HL-60 (cell line): Measurements from ENCODE around the gene WDFY1.

Source experiments
- DNase-seq, 2 experiments: peaks; one replicate each; pipeline ENCODE4 v3.0.0-alpha.2; 2010 to 2020; ENCODE audit warnings: low read depth in 1 of 2, low spot score in 1 of 2
- H3K27ac ChIP-seq: fragments of 250-450 bp; sonication (Bioruptor Pico); replicated peaks from 2 replicates; pipeline ENCODE4 v1.5.1; 2020; ENCODE audit warnings: mild to moderate bottlenecking, moderate library complexity
- H3K27me3 ChIP-seq: fragments of 250-450 bp; sonication (Bioruptor Pico); 2 replicates; pipeline ENCODE4 v1.5.1; 2021; ENCODE audit warnings: mild to moderate bottlenecking, moderate library complexity; ENCODE audit not compliant: insufficient read depth, poor library complexity, severe bottlenecking
- H3K4me3 ChIP-seq: replicated peaks from 2 replicates; pipeline ENCODE4 v1.5.1; 2011; ENCODE audit warnings: mild to moderate bottlenecking, control low read depth, low read length; ENCODE audit not compliant: insufficient read depth
- GABPA ChIP-seq: IDR thresholded peaks from 2 replicates; pipeline ENCODE4 v1.6.1; 2012; ENCODE audit warnings: low read depth
- POLR2AphosphoS5 ChIP-seq: IDR thresholded peaks from 2 replicates; pipeline ENCODE4 v1.6.1; 2012; ENCODE audit warnings: low read depth
- SPI1 ChIP-seq: IDR thresholded peaks from 2 replicates; pipeline ENCODE4 v1.6.1; 2012; ENCODE audit warnings: low read depth, mild to moderate bottlenecking, borderline replicate concordance
- TF ChIP-seq, protein P1 (sequence below): IDR thresholded peaks from 2 replicates; pipeline ENCODE4 v1.6.1; 2012; ENCODE audit warnings: low read depth; ENCODE audit not compliant: insufficient replicate concordance
- TF ChIP-seq, protein P2 (sequence below): IDR thresholded peaks from one replicate; pipeline ENCODE4 v1.5.1; 2011; ENCODE audit warnings: low read length, control low read depth, inconsistent platforms; ENCODE audit not compliant: insufficient read depth

The WDFY1 gene

DNA sequence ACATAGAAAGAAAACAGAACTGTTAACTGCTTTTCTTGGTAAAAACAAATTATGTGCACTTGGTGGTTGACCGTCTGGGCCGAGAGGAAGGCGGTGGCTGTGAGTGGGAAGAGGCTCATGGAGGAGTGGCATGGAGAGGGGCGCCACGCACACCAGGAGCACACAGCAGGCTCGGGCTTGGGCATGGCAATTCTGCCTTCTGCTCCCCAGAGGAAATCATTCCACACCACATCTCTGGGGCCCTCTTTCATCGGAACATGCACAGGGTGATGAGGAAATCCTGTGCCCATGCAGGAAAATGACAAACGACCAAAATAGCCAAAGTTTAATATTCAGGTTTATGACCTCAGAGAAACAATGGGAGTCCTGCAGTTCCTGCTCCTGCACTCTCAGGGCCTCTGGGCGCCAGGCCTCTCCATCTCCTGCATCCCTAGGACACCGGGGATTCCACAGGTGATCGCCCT is 26.4 kb downstream of the WDFY1 start:
- peak in 1 of 2 experiments; percentile 34 for DNase-seq
- H3K27me3 ChIP-seq = no peaks in the 10 kb centered on the region
- H3K27ac ChIP-seq = peak overlapping the region; percentile 62
- no peak overlapping the region for H3K4me3 ChIP-seq
- TF ChIP-seq, protein P1, sequence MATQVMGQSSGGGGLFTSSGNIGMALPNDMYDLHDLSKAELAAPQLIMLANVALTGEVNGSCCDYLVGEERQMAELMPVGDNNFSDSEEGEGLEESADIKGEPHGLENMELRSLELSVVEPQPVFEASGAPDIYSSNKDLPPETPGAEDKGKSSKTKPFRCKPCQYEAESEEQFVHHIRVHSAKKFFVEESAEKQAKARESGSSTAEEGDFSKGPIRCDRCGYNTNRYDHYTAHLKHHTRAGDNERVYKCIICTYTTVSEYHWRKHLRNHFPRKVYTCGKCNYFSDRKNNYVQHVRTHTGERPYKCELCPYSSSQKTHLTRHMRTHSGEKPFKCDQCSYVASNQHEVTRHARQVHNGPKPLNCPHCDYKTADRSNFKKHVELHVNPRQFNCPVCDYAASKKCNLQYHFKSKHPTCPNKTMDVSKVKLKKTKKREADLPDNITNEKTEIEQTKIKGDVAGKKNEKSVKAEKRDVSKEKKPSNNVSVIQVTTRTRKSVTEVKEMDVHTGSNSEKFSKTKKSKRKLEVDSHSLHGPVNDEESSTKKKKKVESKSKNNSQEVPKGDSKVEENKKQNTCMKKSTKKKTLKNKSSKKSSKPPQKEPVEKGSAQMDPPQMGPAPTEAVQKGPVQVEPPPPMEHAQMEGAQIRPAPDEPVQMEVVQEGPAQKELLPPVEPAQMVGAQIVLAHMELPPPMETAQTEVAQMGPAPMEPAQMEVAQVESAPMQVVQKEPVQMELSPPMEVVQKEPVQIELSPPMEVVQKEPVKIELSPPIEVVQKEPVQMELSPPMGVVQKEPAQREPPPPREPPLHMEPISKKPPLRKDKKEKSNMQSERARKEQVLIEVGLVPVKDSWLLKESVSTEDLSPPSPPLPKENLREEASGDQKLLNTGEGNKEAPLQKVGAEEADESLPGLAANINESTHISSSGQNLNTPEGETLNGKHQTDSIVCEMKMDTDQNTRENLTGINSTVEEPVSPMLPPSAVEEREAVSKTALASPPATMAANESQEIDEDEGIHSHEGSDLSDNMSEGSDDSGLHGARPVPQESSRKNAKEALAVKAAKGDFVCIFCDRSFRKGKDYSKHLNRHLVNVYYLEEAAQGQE = no peak
- TF ChIP-seq GABPA (no peak), SPI1 (no peak), POLR2AphosphoS5 (no peak)
- TF ChIP-seq, protein P2, sequence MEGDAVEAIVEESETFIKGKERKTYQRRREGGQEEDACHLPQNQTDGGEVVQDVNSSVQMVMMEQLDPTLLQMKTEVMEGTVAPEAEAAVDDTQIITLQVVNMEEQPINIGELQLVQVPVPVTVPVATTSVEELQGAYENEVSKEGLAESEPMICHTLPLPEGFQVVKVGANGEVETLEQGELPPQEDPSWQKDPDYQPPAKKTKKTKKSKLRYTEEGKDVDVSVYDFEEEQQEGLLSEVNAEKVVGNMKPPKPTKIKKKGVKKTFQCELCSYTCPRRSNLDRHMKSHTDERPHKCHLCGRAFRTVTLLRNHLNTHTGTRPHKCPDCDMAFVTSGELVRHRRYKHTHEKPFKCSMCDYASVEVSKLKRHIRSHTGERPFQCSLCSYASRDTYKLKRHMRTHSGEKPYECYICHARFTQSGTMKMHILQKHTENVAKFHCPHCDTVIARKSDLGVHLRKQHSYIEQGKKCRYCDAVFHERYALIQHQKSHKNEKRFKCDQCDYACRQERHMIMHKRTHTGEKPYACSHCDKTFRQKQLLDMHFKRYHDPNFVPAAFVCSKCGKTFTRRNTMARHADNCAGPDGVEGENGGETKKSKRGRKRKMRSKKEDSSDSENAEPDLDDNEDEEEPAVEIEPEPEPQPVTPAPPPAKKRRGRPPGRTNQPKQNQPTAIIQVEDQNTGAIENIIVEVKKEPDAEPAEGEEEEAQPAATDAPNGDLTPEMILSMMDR = no peak

DNA sequence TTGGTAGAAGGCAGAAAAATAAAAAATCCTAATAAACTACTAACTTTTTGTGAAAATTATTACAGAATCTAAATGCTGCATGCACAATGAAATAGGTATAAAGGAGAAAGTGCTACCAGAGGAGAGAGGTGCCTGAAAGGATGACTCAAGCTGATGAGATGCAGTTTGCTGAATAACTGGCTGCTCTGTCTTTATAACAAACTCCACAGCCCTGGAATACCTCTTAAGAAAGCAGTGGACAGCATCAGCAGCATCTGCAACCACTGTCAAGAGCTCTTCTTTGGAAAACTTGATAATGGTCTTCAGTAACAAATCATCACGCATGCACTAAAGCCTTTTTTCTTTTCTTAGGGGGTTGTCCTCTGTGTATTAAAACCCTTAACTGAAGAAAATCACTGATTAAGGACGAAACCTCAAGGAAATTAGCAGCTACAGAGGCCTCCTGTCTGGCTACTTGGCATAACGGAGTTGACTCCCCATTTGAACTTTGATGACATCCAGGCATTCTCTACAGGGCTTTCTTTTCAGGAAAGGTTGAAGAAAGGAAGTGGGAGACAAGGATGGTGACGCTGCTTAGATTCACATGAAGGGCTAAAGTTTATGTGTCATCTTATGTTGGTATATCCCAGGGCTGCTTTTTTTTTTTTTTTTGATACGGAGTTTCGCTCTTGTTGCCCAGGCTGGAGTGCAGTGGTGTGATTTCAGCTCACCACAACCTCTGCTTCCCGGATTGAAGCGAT is 28.8 kb downstream of the WDFY1 start:
- no peak for DNase-seq
- Histone ChIP-seq H3K27ac (peak overlapping the region; percentile 54), H3K27me3 (no peaks in the 10 kb centered on the region), H3K4me3 (no peak overlapping the region)
- TF ChIP-seq GABPA (no peak), SPI1 (no peak), POLR2AphosphoS5 (no peak)
- TF ChIP-seq, protein P1 = no peak
- TF ChIP-seq, protein P2 = no peak

DNA sequence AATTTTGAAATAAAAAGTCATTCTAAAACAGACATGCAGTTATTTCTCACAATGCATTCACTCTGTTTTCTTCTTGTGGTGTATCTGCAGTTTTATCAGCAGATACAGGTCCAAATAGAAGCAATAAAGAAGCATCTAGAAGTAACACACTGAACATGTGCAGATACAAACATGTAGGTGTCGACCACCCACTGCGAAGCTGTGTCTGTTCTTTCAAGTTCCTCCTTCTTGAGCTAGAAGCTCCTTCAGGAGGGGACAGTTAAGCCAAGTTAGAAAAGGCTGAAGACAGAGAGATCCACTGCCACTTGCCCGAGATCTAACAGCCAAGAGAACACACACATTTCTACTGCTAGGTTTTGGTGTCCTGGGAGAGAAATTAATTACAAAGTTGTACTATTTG is 30.1 kb downstream of the WDFY1 start:
- DNase-seq = no peak
- no peaks in the 10 kb centered on the region for H3K27me3 ChIP-seq
- TF ChIP-seq, protein P2 = no peak
- TF ChIP-seq SPI1 = no peak
- TF ChIP-seq, protein P1 = no peak
- no peak overlapping the region; the same call in 1 of the 2 replicates for H3K27ac ChIP-seq
- no peak overlapping the region for H3K4me3 ChIP-seq
